ENCODE results near the gene TNFRSF6B.

Gene TNFRSF6B

GRCh38 chr20:63737945-63738686 is 41.7 kb downstream of the TNFRSF6B start:
- Histone ChIP-seq H3K9me3 (ENCODE audit: control insufficient read depth in 1 of 2, low read length in 2 of 2) (no peaks in the 10 kb centered on the region), H3K4me1 (ENCODE audit: control insufficient read depth in 1 of 2, insufficient read depth in 2 of 2, low read length in 2 of 2) (peaks cover 0 to 32% of the 10 kb centered on the region in 2 donors), H3K36me3 (ENCODE audit: control insufficient read depth in 1 of 2, insufficient read depth in 2 of 2, low read length in 2 of 2) (peaks cover 12 to 46% of the 10 kb centered on the region in 2 donors), H3K27me3 (ENCODE audit: low read depth, low read length) (no peaks in the 10 kb centered on the region), H3K27ac (ENCODE audit: low read length) (no peak overlapping the region), H3K4me3 (ENCODE audit: low read depth in 1 of 2, low read length in 2 of 2) (peak overlapping the region in 1 of 2 donors; percentile 68)

GRCh38 chr20:63738687-63739129 is 42.3 kb downstream of the TNFRSF6B start:
- Histone ChIP-seq H3K27ac (ENCODE audit: low read length) (no peak overlapping the region), H3K4me3 (ENCODE audit: low read depth in 1 of 2, low read length in 2 of 2) (peak overlapping the region in 1 of 2 donors; percentile 68), H3K4me1 (ENCODE audit: control insufficient read depth in 1 of 2, insufficient read depth in 2 of 2, low read length in 2 of 2) (peaks cover 0 to 32% of the 10 kb centered on the region in 2 donors), H3K9me3 (ENCODE audit: control insufficient read depth in 1 of 2, low read length in 2 of 2) (no peaks in the 10 kb centered on the region), H3K36me3 (ENCODE audit: control insufficient read depth in 1 of 2, insufficient read depth in 2 of 2, low read length in 2 of 2) (peaks cover 7 to 44% of the 10 kb centered on the region in 2 donors), H3K27me3 (ENCODE audit: low read depth, low read length) (no peaks in the 10 kb centered on the region)

GRCh38 chr20:63739130-63740069 is 42.9 kb downstream of the TNFRSF6B start, which contains the start of gene SLC2A4RG:
SLC2A4RG (plus strand) TSS chr20:63739776; CDS start chr20:63739913, 137 bp downstream.
- H3K4me3 ChIP-seq (ENCODE audit: low read depth in 1 of 2, low read length in 2 of 2) = peak within 1 kb of the TSS; percentile 57 to 68
- no peaks in the 10 kb centered on the region for H3K9me3 ChIP-seq (ENCODE audit: control insufficient read depth in 1 of 2, low read length in 2 of 2)
- H3K4me1 ChIP-seq (ENCODE audit: control insufficient read depth in 1 of 2, insufficient read depth in 2 of 2, low read length in 2 of 2) = peaks cover 0 to 32% of the 10 kb centered on the region in 2 donors
- H3K36me3 ChIP-seq (ENCODE audit: control insufficient read depth in 1 of 2, insufficient read depth in 2 of 2, low read length in 2 of 2) = peaks cover under 1 to 37% of the 10 kb centered on the region in 2 donors
- no peak within 1 kb of the TSS for H3K27ac ChIP-seq (ENCODE audit: low read length)
- no peaks in the 10 kb centered on the region for H3K27me3 ChIP-seq (ENCODE audit: low read depth, low read length)

GRCh38 chr20:63740070-63740626 is 43.7 kb downstream of the TNFRSF6B start:
- H3K27me3 ChIP-seq (ENCODE audit: low read depth, low read length) = no peaks in the 10 kb centered on the region
- H3K4me1 ChIP-seq (ENCODE audit: control insufficient read depth in 1 of 2, insufficient read depth in 2 of 2, low read length in 2 of 2) = peaks cover 0 to 32% of the 10 kb centered on the region in 2 donors
- H3K4me3 ChIP-seq (ENCODE audit: low read depth in 1 of 2, low read length in 2 of 2) = peak overlapping the region; percentile 57 to 68
- no peak overlapping the region for H3K27ac ChIP-seq (ENCODE audit: low read length)
- peaks cover 0 to 30% of the 10 kb centered on the region in 2 donors for H3K36me3 ChIP-seq (ENCODE audit: control insufficient read depth in 1 of 2, insufficient read depth in 2 of 2, low read length in 2 of 2)
- H3K9me3 ChIP-seq (ENCODE audit: control insufficient read depth in 1 of 2, low read length in 2 of 2) = no peaks in the 10 kb centered on the region

- peak overlapping the region; percentile 57 to 68 for H3K4me3 ChIP-seq (ENCODE audit: low read depth in 1 of 2, low read length in 2 of 2)
- H3K9me3 ChIP-seq (ENCODE audit: control insufficient read depth in 1 of 2, low read length in 2 of 2) = no peaks in the 10 kb centered on the region
- H3K27ac ChIP-seq (ENCODE audit: low read length) = no peak overlapping the region
- H3K36me3 ChIP-seq (ENCODE audit: control insufficient read depth in 1 of 2, insufficient read depth in 2 of 2, low read length in 2 of 2) = peaks cover 0 to 30% of the 10 kb centered on the region in 2 donors
- H3K27me3 ChIP-seq (ENCODE audit: low read depth, low read length) = no peaks in the 10 kb centered on the region
- peaks cover 0 to 32% of the 10 kb centered on the region in 2 donors for H3K4me1 ChIP-seq (ENCODE audit: control insufficient read depth in 1 of 2, insufficient read depth in 2 of 2, low read length in 2 of 2)
Measured at GRCh38 chr20:63740627-63741353, 44.3 kb downstream of the TNFRSF6B start.

- Histone ChIP-seq H3K4me1 (ENCODE audit: control insufficient read depth in 1 of 2, insufficient read depth in 2 of 2, low read length in 2 of 2) (peaks cover 0 to 32% of the 10 kb centered on the region in 2 donors), H3K4me3 (ENCODE audit: low read depth in 1 of 2, low read length in 2 of 2) (peak overlapping the region in 1 of 2 donors; percentile 68), H3K9me3 (ENCODE audit: control insufficient read depth in 1 of 2, low read length in 2 of 2) (no peaks in the 10 kb centered on the region), H3K27ac (ENCODE audit: low read length) (no peak overlapping the region), H3K27me3 (ENCODE audit: low read depth, low read length) (no peaks in the 10 kb centered on the region), H3K36me3 (ENCODE audit: control insufficient read depth in 1 of 2, insufficient read depth in 2 of 2, low read length in 2 of 2) (peaks cover 0 to 29% of the 10 kb centered on the region in 2 donors)
Measured at GRCh38 chr20:63741354-63741675, 44.9 kb downstream of the TNFRSF6B start.

- Histone ChIP-seq H3K4me3 (ENCODE audit: low read depth in 1 of 2, low read length in 2 of 2) (peak overlapping the region in 1 of 2 donors; percentile 68), H3K9me3 (ENCODE audit: control insufficient read depth in 1 of 2, low read length in 2 of 2) (no peaks in the 10 kb centered on the region), H3K4me1 (ENCODE audit: control insufficient read depth in 1 of 2, insufficient read depth in 2 of 2, low read length in 2 of 2) (peaks cover 0 to 32% of the 10 kb centered on the region in 2 donors), H3K27ac (ENCODE audit: low read length) (no peak overlapping the region), H3K27me3 (ENCODE audit: low read depth, low read length) (no peaks in the 10 kb centered on the region), H3K36me3 (ENCODE audit: control insufficient read depth in 1 of 2, insufficient read depth in 2 of 2, low read length in 2 of 2) (peaks cover 0 to 25% of the 10 kb centered on the region in 2 donors)
Measured at GRCh38 chr20:63741676-63742380, 45.4 kb downstream of the TNFRSF6B start.

- no peak overlapping the region for H3K27ac ChIP-seq (ENCODE audit: low read length)
- H3K36me3 ChIP-seq (ENCODE audit: control insufficient read depth in 1 of 2, insufficient read depth in 2 of 2, low read length in 2 of 2) = peaks cover 0 to 25% of the 10 kb centered on the region in 2 donors
- peaks cover 0 to 28% of the 10 kb centered on the region in 2 donors for H3K4me1 ChIP-seq (ENCODE audit: control insufficient read depth in 1 of 2, insufficient read depth in 2 of 2, low read length in 2 of 2)
- no peak overlapping the region for H3K4me3 ChIP-seq (ENCODE audit: low read depth in 1 of 2, low read length in 2 of 2)
- no peaks in the 10 kb centered on the region for H3K9me3 ChIP-seq (ENCODE audit: control insufficient read depth in 1 of 2, low read length in 2 of 2)
- H3K27me3 ChIP-seq (ENCODE audit: low read depth, low read length) = no peaks in the 10 kb centered on the region
Measured at GRCh38 chr20:63742381-63743024, 46.1 kb downstream of the TNFRSF6B start.

- no peak overlapping the region for H3K27ac ChIP-seq (ENCODE audit: low read length)
- H3K9me3 ChIP-seq (ENCODE audit: control insufficient read depth in 1 of 2, low read length in 2 of 2) = no peaks in the 10 kb centered on the region
- no peak overlapping the region for H3K4me3 ChIP-seq (ENCODE audit: low read depth in 1 of 2, low read length in 2 of 2)
- H3K4me1 ChIP-seq (ENCODE audit: control insufficient read depth in 1 of 2, insufficient read depth in 2 of 2, low read length in 2 of 2) = peaks cover 0 to 20% of the 10 kb centered on the region in 2 donors
- peaks cover 0 to 25% of the 10 kb centered on the region in 2 donors for H3K36me3 ChIP-seq (ENCODE audit: control insufficient read depth in 1 of 2, insufficient read depth in 2 of 2, low read length in 2 of 2)
- no peaks in the 10 kb centered on the region for H3K27me3 ChIP-seq (ENCODE audit: low read depth, low read length)
Measured at GRCh38 chr20:63743210-63743970, 46.9 kb downstream of the TNFRSF6B start.

Data from muscle layer of duodenum (tissue), 2 donors.